NCI-H446 (cell line): ENCODE results near the gene GNPAT.

Experiments used
- DNase-seq, 2 experiments: peaks; one replicate each; lab custom pipeline; 2025; lab: John Stamatoyannopoulos, UW

The GNPAT gene

GRCh38 chr1:231317306-231318014 lies 76.4 kb downstream of the GNPAT start:
- DNase-seq: no peak

- DNase-seq: no peak
These were observed 77.0 kb downstream of the GNPAT start for GRCh38 chr1:231318015-231318355.

GRCh38 chr1:231318568-231318967 lies 77.6 kb downstream of the GNPAT start:
- no peak for DNase-seq

- no peak for DNase-seq
These were observed 78.1 kb downstream of the GNPAT start for GRCh38 chr1:231319080-231319479.

- no peak for DNase-seq
These were observed 82.0 kb downstream of the GNPAT start for GRCh38 chr1:231322880-231323530.

GRCh38 chr1:231324660-231325059 lies 83.6 kb downstream of the GNPAT start:
- DNase-seq: no peak

GRCh38 chr1:231326248-231326647 lies 85.2 kb downstream of the GNPAT start:
- no peak for DNase-seq
